GM19099 (cell line): ENCODE measurements around the gene CTCFL.

ENCODE experiments used
- POLR2A ChIP-seq: IDR thresholded peaks from 3 replicates; pipeline ENCODE4 v1.6.1; 2011; ENCODE audit warnings: low read depth; ENCODE audit not compliant: insufficient read length; ENCODE audit errors: extremely low read depth

The CTCFL gene

DNA sequence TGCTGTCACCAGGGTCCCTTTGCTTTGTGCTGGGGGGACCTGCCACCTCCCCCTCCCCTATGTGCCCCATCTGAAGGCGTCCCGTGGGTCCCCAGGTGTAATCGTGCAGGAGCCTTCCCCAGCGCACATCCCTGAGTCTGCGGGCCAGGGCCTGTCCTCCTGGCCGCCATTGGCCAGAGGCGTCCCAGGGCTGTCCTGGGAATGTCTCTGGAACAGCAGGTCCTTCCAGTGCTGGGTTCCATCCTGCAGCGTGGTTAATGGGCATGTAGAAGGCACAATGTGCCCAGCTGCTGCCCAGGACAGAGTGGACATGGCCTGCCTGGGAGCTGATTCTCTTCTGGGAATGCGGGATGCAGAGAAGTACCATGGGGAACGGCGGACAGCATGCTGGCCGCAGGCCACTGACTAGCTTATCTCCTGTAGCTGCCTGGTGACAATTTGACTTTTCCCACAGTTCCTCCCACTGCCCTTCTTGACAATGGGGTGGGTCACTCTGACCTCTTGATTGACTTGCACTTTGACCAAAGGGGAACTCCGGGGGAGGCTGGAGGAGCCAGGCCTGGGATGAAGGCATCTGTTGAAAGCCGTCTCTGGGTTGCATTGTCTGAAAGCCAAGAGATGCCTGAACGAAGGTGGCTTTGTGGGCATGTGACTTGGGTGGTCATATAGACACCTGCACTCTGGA, 64.0 kb downstream of the CTCFL start:
- TF ChIP-seq POLR2A: no peak

DNA sequence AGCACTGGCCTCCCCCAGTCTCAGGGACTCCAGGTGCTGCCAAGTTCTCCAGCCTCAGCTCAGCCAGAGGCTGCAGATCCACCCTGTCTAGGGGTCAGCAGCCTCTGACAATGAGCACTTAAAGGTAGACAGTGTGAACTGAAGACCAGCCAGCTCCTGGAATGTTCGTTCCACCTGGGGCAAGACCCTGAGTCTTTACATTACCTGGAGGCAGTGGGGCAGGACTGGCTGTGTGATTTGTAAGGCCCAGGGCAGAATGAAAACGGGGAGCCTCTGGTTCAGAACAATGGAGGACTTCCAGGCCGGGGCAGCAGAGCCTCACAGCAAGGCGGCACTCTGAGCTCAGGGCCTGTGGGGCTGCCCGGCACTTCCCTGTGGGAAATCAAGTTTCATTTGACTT, 65.0 kb downstream of the CTCFL start:
- TF ChIP-seq POLR2A: no peak

DNA sequence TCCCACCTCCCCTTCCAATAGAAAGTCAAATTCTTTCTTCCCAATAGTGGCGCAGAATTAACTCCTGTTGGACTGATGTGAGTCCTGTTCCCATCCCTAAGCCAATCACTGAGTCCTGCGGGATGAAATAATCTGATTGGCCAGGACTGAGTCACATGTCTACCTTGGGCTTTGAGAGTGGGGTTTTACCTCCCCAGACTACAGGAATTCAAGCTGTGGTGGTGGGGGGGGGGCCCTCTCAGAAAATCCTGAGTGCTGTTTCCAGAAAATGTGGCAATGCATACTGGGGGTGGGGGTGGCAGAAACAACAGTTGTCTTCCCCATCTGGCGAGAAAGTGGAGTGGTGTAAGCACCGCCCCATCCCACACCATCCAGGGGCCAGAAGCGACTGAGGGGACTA, 65.7 kb downstream of the CTCFL start:
- no peak for TF ChIP-seq POLR2A

DNA sequence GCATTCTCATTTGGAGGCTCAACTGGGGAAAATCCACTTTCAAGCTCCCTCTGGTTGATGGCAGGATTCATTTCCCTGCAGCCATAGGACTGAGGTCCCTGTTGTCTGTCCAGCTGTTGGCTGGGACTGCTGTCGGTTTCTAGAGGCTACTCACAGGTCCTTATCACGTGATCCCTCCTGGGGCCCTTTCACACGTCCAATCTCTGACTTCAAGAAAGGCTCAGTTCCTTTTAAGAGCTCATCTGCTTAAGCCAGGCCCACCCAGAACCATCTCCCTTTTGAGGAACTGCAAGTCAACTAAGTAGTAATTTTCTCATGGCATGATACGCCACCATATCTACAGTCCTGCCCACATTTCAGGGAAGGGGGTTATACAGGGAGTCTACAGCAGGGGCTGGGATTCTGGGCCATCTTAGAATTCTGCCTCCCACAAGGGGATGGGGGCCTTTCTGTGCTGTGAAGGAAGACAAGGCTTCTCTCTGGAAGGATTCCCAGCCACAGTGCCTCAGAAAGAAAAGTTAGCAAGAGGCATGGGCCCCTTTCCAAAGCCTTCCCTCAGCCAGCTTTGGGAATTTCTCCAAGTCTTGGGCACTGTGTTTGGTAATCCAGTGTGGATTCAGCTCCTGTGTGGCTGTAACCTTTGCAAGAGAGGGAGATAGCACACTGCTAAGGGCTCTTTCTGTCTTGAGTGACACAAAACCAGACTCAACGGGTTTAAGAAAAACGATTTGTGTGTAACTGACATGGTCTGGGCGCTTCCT, 66.4 kb downstream of the CTCFL start:
- TF ChIP-seq POLR2A: no peak

DNA sequence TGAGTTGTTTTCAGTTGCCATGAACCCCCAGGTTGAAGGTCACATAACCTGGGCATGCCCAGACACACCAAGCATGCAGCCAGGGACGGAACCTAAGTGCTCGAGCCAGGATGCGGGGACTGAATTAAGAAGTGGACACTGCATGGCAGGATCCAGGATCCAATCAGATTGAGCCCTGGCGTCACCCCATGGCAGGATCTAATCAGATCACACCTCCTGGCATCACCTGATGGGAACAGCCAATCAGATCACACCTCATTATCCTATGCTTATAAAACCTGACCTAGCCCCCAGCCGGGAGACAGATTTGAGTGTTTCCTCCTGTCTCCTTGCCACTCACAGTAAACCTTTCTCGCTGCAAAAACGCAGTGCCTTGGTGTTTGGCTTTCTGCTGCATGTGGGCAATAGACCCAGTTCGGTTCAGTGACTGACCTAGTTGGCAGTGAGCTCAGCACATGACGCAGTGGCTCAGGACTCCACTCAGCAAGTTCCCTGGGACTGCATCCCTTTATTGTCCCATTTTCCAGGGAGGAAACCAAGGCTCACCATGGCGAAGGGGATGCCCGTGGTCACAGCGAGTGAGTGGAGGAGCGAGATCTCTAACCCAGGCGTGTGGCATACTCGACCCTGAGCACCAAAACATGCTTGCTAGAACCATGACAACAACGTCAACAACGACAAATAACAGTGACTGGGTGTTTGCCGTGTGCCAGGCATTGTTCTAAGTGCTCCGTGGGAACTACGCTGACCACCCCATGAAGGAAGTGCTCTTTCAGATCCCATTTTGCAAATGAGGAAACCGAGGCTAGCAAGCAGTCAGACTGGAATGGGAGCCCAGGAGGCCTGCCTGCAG, 67.5 kb downstream of the CTCFL start:
- TF ChIP-seq POLR2A: no peak

DNA sequence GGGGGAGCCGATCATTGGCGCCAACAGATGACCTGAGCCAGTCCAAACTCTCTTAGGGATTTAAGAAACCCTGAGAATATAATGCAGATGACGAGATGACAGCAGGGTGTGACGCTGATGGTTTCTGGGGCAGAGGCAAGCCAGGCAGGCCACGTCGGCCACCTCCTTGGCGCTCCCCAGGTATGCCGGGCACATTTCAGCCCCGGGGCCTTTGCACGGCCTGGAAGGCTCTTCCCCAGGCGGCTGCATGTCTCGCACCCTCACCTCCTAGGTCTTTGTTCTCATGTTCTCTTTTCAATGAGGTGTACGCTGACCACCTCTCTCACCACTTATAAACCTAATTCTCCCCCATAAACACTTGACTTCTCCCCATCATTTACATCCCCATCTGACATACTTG, 68.8 kb downstream of the CTCFL start:
- TF ChIP-seq POLR2A: no peak

DNA sequence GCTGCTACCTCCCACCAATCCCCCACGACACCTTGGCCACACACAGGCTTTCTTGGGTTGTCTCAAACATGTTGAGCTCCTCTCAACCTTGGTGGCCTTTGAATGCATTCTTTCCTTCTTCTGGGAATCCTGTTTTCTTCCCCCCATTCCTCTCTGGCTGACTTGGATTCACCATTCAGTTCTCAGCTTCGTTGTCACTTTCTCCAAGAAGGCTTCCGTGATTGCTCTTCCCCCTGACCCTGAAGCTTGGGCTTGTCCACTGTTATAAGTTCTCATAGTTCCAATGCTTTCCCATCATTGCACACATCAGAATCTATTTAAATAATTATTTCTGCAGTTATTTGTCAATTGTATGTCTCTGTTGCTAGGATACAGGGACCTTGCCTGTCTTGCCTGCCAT, 69.6 kb downstream of the CTCFL start:
- no peak for TF ChIP-seq POLR2A

DNA sequence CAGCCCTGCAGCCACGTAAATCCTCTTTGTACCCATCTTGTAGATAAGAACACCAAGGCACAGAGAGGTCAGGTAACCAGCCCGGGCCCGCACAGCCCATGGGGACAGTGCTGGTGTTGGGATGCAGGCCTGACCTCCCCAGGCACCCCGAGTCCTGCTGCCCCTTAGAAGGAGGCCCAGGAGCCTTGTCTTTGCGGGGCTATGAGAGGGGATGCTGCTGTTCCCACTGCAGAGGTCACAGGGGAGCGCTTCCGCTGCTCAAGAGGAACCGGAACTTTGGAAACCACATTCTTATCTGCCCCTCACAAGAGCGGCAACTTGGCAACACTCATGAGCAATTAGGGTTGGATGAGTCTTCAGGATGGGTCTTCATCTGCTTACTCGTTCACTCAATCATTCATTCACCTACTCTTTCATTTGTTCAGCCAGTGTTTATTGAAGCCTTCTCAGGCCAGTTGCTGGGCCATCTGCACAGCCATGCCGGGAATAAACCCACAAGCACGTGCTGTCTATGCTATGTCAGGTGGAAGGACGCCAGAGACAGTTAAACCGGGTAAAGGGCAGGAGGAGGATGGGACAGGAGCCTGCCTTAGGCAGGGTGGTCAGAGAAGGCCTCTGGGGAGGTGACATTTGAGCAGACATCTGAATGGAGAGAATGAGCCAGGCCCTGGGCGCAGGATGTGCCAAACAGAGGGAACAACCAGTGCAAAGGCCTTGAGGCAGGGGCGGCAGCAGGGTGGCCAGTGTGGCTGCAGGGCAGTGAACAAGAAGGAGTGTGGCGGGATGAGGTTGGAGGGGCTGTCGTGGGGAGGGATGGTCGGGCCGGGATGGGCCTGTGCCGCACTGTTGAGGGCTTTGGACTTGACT, 72.9 kb downstream of the CTCFL start:
- TF ChIP-seq POLR2A: no peak

DNA sequence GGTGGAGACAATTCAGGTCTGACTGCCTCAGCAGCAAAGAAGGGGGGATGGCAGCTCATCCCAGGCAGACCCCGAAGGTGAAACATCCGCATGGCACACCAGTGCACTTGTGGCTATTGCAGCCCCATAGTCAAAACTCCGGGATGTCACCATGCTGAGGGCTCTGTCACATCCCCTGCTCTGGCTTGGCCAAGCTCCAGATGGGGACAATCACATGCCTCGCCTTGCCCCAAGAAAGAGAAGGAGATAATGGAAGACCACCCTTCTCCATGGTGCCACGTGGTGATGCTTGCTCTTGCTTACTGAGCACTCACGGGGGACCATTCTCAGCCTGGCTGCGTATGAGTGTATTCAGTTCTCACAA, 73.5 kb downstream of the CTCFL start:
- TF ChIP-seq POLR2A: no peak

DNA sequence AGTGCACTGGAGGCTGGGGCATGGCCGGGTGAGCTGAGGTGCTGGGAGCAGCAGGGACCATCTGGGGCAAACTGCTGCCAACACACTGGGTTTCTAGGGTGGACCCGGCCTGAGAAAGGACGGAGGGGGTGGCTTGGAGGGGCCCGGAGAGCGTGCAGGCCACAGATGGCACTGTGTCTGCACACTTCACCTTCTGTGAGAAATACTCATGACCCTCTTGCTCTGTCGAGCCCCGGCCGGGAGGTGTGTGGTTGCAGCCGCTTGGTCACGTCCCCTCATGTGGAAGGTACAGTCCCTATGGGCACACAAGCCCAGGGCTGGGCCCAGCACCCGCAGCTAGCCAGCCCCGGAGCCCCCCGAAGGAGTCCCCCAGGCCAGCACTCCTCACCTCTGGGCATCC, 74.0 kb downstream of the CTCFL start:
- no peak for TF ChIP-seq POLR2A

DNA sequence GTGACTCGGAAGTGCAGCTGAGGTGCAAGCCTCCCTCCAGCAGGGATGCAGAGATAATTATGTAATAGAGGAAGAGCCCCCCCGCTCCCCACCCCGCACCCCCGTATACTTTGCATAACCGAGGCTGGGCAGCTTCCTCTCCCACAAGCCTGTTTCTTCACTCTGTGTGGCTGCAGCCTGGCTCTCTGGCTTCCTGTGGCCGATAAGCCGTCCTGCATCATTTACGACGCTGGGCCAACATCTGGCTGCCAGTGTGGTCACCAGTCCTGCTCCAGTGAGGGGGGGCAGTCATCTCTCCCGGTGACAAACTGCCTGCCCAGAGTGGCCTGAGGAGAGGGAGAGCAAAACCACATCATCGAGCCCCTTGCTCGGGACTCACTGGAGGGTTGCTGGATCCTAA, 74.5 kb downstream of the CTCFL start:
- no peak for TF ChIP-seq POLR2A

DNA sequence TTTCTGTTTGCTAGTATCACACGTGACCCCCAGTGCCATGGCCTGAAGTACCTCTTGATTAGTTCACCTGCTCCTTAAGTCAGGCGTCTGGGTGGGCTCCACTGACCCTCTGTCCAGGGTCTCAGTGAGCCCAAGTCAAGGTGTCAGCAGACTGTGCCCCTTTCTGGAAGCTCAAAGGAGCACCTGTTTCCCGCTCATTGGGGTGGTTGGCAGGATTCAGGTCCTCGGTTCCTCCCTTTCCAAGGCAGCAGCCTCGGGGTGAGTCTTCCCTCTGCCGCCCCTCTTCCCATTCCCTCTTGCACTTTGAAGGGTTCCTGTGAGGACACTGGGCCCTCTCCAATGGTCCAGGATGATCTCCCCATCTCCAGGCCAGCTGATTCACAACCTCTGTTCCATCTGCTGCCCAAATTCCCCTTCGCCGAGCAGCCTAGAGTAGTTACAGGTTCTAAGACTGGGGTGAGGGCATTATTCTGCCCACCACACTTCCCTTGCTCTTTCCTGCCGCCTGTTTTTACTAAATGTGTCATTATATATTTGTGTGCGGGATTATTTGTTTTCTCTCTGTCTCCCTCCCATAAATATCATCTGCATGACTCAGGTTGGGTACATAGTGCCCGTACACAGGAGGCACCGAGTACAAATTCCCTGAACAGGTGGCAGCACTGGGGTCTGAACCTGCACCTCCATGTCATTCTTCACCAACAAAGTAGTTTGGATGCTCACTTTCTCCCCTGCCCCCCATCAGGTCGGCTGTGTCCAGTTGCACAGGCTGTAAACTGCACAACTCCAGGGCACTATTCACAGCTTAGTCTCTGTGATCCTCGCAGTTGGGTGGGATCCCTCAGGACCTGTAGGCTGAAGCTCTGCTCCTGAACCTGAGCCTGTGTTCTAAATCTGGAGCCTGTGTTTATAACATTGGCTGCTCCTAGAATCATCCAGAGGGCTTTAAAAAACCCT, 75.3 kb downstream of the CTCFL start:
- no peak for TF ChIP-seq POLR2A

DNA sequence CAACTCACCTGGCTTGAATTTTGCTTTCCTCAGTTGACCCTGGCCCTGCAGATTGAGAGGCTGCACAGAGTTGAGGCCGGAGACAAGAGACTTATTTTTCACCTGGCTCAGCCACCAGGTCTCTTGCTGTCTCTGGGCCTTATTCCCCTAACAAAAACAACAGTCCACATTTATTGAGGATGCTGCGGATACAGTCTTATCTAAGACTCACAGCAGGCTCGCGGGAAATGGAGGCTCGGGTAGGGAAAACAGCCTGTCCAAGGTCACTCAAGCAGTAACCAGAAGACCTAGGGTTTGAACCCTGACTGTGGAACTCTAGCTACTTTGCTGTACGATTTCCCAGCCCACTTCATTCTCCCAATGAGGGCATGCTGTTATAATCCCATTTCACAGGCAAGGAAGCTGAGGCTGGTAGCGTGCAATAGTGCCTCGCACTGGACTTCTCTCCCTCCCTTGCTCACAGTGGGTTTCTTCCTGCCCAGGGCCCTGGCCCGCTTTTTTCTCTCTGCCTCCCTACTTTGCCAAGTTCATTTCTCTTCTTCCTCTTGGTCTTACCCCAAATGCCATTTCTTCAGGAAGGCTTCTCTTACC, 76.1 kb downstream of the CTCFL start:
- no peak for TF ChIP-seq POLR2A
